ENCODE measurements around the gene COPS6.

COPS6 gene

DNA sequence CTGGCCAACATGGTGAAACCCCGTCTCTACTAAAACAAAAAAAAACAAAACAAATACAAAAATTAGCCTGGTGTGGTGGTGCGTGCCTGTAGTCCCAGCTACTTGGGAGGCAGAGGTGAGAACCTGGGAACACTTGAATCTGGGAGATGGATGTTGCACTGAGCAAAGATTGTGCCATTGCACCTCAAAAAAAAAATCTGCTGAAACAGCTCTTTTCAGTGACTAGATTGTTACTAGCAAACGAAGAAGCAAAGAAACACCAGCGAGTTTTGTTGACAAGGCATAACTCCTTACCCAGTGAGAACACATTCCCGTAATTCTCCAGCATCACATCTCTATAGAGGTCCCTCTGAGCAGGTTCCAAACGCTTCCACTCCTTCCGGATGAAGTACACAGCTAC, 13.9 kb upstream of the COPS6 start:
- intact Hi-C loops (cut with DNase I): no loop called here
- DNase-seq: no peak

DNA sequence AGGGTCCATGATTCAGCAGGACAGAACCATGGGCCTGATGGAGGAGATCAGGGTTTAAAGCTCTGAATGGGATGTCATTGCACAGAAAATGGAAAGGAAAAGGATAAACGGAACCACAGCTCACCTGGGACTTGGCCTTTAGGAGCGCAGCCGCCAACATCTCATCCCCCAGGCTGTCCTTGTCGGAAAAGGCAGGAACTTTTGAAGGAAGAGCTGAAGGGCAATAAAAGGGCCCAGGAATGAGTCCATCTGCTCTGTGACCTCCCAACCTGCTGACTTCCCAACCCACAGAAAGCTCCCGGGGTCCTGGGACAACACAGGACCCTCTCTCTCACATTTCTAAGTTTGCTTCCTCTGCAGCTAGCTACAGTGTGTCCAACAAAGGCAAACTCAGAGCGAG, 13.4 kb upstream of the COPS6 start:
- no peak for DNase-seq
- intact Hi-C loops (cut with DNase I): no loop called here

DNA sequence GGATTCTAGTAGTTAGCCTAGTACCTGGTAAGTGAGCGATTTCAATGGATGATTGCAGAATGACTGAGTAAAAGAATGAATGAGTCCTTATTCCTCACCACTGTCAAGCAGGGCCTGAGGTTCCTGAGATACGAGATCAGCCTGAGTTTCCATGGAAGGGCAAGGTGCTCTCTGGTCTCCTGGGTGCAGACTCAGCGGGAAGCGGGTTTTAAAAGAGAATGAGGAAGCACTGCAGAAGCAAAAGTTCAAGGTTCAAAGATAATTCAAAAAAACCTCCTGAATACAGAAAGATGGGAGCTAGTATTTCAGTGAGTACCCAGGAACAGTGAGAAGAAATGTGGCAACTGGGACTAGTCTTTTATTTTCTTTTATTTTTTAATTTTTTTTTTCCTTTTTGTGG, 11.6 kb upstream of the COPS6 start:
- no peak for DNase-seq
- intact Hi-C loops (cut with DNase I): no loop called here

DNA sequence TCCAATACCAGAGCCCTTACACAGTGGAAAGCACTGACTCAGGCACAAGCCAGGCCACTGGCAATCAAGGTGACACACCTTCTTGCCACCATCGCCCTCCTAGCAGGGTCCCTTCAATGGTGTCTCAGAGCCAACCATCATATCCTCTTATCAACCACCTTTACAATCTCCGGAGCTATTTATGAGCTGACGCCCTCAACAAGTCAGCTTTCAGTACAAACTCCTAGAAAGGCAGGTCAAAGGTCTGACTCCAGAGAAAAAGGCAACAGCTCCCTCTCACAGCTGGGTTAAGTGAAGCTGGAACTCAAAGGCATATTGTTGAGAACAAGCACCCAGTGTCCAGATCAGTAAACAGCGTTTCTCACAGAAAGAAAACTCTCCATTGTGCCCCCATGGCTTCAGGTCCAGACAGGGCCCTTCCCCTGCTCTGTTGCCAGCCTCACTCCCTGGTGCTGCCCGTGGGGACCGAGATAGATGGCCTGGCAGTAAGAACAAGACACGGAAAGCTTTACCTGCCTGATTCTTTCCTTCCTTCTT, 9.7 kb upstream of the COPS6 start:
- peak in 30 of 42 donors; percentile 15 to 81 (median 58) for DNase-seq
- intact Hi-C loops (cut with DNase I): no loop called here

DNA sequence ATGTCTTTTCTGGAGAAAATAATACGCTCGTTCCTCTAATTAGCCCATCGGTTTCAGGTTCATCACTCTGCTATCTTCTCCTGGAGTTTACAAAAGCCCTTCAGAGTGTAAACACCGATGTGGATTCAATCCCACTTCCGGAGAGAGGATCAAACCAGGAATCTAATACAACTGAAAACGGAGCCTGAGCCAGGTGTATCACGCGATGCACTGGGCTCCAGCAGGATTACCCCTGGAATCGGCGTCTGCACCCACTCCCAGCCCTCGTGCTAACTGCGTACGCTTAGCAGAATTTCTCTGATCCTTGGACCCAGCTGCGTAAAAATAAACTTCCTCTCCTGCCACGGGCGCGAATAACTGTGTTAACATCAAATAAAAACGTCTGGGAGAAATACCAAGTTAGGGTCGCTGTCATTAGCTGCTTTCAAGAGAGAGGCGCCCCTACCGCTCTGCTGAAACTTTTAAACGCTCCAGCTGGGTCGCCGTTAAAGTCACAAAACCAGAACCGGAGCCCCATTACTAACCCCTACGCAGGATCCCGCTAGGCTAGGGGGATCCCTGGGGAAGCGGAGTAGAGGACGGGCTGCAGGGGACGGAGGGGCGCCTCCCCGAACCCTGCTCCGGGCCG, 7.7 kb upstream of the COPS6 start:
- peak in 1 of 42 donors; percentile 12 for DNase-seq
- intact Hi-C loops (cut with DNase I): no loop called here

DNA sequence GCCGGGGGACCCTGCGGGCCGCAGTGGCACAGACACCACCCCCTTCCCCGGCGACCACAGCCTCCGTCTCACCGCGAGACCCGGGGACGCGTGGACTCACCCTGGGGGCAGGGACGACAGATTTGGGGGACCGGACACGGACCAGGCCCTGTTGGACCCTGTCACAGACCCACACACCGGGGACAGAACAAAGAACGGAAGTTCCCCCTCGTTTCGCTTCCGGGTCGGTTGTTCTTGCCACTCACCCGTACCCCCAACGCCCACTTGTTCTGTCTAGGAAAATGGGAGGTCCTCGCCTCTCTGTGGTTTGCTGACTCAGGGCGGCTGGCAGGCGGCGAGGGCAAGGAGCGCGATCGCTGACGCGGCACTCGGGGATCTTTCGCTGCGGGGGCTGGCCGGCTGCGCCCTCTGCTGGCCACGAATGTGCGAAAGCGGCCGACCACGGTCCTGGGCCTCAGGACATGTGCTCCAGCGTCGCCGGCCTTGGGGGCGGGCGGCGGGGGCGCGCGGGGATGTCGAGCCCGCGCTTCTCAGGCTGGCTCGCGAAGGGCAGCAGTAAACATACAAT, 7.2 kb upstream of the COPS6 start, which contains the start of gene ZNF3:
ZNF3 (minus strand) TSS at position 189 of the 568 bp plus-strand sequence. CDS start 4,366 bp downstream, outside the sequence.
- intact Hi-C loops (cut with DNase I): no loop called here
- peak; percentile 97 to 100 (median 99) for DNase-seq

DNA sequence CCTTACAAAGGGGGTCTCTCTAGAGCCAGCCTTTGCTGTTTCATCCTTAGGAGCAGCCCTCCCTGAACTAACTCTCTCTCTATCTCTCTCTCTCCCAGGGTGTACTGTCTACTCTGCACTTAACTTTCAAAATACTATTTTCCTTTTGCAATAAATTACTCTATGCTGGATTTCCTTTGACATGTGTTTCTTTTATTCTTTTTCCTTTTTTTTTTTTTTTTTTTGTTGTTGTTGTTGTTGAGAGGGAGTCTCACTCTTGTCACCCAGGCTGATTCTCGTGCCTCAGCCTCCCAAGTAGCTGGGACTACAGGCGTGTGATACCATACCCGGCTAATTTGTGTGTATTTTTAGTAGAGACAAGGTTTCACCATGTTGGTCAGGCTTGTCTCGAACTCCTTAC, 5.8 kb upstream of the COPS6 start:
- intact Hi-C loops (cut with DNase I): no loop called here
- no peak for DNase-seq

DNA sequence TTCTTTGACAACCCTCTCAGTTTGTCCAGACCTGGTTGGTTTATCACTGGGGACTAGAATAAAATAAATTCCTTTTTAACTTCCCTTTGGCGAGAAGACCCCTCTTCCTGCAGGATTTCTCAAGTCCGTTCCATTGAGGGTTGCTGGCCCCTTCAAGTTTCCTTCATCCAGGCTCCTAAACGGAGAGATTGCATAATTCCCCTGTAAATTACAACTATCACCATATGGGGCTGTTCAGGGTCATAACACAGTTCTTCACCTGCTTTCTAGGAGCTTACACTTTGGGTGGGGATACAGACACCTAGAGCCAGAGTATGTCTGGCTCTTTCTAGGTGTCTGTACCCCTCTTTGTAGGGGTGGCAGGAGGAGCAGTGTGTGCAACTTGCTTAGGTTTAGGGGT, 3.3 kb upstream of the COPS6 start:
- intact Hi-C loops (cut with DNase I): no loop called here

DNA sequence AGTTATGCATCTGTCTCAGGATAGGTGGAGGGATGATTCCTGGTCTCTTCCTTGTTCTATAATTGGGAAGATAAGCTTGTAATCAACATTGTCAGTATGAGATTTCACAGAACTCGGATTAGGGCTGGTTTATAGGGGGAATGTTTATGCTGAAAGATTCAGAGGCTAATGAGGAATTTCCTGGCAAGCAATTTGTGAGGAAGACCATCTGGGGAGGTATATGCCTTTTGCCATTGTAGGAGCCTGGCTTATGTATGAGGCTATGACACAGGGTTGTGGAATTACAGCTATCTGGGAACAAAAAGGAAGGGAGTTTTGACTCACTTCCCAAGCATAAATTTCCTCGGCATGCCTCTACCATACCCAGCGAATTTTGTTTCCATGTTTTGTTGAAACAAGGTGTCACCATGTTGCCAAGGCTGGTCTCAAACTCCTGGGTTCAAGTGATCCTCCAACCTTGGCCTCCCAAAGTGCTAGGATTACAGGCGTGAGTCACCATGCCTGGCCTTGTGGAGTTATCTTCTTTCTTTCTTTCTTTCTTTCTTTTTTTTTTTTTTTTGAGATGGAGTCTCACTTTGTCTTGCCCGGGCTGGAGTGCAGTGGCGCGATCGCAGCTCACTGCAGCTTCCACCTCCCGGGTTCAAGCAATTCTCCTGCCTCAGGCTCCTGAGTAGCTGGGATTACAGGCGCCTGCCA, 1.6 kb upstream of the COPS6 start:
- DNase-seq: no peak
- intact Hi-C loops (cut with DNase I): no loop called here

More for the DNA sequence above, 3.3 kb upstream of the COPS6 start:
- DNase-seq: no peak

DNA sequence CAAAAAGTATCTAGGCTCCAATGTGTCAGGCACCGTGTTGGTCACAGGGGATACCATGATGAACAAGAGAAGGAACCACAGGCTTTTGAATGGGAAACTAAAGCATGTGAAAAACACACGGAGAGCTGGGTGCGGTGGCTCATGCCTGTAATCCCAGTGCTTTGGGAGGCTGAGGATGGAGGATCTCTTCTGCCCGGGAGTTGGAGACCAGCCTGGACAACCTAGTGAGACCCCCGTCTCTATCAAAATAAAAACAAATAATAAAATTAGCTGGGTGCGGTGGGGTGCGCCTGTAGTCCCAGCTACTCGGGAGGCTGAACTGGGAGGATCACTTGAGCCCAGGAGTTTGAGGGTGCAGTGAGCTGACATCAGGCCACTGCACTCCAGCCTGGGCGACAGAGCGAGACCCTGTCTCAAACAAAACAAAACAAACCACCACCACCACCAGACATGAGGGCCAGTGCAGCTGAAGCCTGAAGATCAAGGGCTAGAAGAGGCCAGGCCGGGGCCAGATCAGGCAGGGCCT, 611 bp upstream of the COPS6 start:
- no peak for DNase-seq
- intact Hi-C loops (cut with DNase I): no loop called here

DNA sequence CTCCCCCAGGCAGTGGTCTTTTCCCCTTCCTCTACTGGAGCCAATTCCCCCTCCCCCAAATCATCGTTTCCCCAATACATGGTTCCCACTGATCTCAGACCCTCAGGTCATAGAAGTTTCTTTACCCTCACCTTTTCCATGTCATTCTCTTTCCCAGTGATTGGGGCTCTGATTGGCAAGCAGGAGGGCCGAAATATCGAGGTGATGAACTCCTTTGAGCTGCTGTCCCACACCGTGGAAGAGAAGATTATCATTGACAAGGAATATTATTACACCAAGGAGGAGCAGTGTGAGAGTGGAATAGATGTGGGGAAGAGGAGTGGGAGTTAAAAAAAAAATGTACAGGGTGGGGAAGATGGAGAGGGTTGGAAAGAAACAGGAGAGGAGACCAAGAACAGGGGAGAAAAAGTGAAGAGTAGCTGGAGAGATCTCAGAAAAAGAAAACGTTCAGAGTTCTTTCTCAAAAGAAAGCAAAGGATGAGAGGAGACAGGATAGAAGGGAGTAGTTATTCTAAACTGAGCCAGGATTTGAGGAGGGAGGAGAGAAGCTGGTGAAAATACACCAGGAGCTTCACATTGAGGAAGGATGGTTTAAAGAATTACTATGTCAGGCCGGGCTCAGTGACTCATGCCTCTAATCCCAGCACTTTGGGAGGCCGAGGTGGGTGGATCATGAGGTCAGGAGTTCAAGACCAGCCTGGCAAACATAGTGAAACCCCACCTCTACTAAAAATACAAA, 858 bp downstream of the COPS6 start:
- intact Hi-C loops (cut with DNase I): no loop called here
- DNase-seq: no peak

DNA sequence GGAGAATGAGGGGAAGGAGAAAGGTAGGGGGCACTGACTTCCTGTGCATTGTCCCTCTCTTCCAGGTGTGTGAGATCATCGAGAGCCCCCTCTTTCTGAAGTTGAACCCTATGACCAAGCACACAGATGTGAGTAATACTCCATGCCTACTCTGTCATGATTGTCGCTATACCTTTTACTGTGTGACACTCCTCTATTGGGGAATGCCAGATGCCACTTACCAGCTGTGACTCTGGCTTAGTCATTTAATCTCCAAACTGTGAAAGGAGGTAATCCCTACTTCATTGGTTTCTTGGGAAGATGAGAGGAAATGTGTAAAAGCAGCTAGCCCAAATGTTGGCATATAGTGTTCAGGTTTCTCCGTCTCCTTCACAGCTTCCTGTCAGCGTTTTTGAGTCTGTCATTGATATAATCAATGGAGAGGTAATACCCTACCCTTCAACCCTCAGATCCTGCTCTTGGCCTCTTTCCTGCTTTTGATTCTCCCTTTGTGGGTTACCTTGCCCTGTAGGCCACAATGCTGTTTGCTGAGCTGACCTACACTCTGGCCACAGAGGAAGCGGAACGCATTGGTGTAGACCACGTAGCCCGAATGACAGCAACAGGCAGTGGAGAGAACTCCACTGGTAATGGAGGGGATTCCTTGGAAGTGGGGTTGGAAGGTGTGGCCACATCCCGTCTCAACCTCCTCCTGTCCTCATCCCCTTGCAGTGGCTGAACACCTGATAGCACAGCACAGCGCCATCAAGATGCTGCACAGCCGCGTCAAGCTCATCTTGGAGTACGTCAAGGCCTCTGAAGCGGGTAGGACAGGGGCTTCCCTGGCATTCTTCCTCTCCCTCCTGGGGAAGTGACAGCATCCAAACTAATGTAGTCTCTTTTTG, 2.0 kb downstream of the COPS6 start:
- intact Hi-C loops (cut with DNase I): no loop called here

DNA sequence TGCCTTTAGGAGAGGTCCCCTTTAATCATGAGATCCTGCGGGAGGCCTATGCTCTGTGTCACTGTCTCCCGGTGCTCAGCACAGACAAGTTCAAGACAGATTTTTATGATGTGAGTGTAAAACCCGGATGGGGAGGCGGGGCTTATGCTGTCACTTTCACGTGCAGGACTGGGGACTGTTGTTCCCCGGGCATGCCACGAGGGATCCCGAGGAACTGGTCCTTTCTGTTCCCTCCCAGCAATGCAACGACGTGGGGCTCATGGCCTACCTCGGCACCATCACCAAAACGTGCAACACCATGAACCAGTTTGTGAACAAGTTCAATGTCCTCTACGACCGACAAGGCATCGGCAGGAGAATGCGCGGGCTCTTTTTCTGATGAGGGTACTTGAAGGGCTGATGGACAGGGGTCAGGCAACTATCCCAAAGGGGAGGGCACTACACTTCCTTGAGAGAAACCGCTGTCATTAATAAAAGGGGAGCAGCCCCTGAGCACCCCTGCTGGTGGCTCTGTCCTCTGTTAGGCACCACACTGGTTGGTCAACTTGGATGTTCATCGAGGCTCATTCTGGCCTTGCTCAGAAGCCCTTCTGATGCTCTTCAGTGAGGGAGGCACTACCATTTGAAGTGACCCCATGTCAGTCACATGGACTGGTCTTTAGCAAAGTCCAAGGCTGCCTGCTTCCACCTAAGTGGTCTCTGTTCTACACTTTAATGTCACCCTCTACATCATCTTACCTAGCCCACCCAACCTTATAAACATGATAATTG, 2.8 kb downstream of the COPS6 start:
- no peak for DNase-seq
- intact Hi-C loops (cut with DNase I): no loop called here

More for the DNA sequence above, 2.0 kb downstream of the COPS6 start:
- DNase-seq: no peak

DNA sequence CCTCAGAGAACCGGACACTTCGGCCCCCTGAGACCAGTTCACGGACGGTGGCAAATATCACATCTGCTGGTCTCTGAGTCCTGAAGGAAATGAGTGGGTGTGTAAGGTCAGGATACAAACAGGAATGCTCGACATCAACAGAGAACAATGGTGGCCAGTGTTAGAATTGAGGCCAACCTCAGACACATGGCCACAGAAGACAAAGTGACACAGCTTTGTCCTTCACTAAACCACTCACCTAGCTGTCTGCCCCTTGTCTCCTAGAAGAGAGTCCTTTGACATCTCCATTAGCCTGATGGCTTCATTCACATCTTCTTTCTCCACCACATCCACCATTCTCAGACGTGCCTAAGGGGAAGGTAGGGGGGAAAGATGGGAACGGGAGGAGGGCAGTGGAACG, 4.3 kb downstream of the COPS6 start:
- no peak for DNase-seq
- intact Hi-C loops (cut with DNase I): no loop called here

DNA sequence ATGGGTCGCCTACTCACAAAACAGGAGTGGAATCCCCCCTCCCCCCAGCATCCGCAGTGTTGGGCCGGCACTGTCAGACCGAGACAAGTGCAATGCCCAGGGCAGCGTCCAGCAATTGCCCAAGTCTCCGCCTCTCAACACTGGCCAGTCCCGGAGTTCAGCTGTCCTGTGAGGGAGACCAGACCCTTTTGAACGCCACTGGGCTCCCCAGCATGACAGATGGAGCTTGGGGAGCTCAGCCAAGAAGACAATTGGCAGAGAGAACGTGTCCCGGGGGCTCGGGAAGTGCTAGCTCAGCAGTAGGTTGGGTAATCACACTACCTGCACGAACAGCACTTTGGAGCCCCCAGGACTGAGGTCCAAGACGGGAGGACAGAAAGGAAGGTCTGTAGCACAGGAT, 4.7 kb downstream of the COPS6 start:
- intact Hi-C loops (cut with DNase I): no loop called here
- DNase-seq: no peak

DNA sequence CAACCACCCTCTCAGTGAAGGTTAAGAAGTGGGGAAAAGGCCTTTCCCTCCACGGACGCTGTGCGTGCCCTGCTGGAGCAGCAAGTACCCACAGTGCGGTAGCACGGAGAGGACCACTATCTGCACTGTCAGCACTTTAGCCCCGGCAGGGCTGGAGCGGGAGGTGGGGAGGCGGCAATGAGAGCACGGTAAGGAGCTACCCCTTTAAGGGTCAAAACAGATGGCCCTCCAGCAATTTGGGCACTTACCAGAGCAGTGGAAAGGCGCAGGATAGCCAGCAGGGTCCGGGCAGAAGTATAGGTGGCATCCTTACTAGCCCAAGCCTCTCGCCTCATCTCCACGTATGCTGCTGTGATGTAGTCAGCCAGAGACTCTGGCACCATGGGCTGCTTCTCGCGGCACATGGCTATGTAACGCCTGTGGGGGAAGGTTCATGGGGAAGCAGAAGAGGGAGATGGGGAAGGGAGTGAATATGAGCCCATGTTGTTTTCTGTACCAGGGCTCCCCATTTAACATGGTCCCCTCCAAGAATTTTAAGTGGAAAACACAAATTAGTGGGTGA, 5.2 kb downstream of the COPS6 start:
- intact Hi-C loops (cut with DNase I): no loop called here

DNA sequence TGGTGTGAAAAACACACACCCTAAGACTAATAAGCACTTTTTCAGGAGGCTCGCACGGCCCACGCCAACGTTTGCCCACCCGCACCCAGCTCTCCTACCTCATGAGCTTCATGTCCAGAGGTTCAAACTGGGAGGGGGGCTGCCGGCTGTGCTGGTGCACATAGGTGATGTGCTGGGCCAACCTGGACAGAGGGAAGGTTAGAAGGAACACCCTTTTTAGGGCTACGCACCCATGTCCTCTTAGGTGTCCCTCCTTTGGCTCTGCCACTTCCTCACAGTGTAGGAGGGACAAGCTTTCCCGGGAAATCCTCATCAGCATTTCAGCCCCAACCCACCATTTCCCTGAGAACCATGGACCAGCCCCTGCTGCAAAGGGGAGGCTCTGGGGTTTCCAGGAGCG, 6.5 kb downstream of the COPS6 start:
- no peak for DNase-seq
- intact Hi-C loops (cut with DNase I): no loop called here

More for the DNA sequence above, 5.2 kb downstream of the COPS6 start:
- DNase-seq: no peak

All from head of caudate nucleus (tissue), 42 donors.